Activated naive CD8-positive, alpha-beta T cell treated with anti-CD3 and anti-CD28 coated beads, Interleukin-2, amount 50 U/mL, for 24 hours (primary cell): Measurements from ENCODE around the gene AIRE.

Experiments used
- ATAC-seq: fragments of 150-1000 bp; cut with Tn5 transposase; one replicate; pipeline ENCODE4 v1.10.0; 2021
- DNase-seq: peaks from one replicate; pipeline ENCODE4 v3.0.0; 2021
- H3K27ac Mint-ChIP-seq: one replicate; pipeline ENCODE4 v1.8.0; 2021; ENCODE audit warnings: mild to moderate bottlenecking, mixed read lengths
- H3K27me3 Mint-ChIP-seq: one replicate; pipeline ENCODE4 v1.8.0; 2021; ENCODE audit warnings: mixed read lengths
- H3K36me3 Mint-ChIP-seq: one replicate; pipeline ENCODE4 v1.8.0; 2021; ENCODE audit warnings: low read depth, mixed read lengths
- H3K4me1 Mint-ChIP-seq: one replicate; pipeline ENCODE4 v1.8.0; 2021; ENCODE audit warnings: mixed read lengths
- H3K4me3 Mint-ChIP-seq: one replicate; pipeline ENCODE4 v1.8.0; 2021; ENCODE audit warnings: mild to moderate bottlenecking, moderate library complexity, mixed read lengths
- H3K9me3 Mint-ChIP-seq: one replicate; pipeline ENCODE4 v1.8.0; 2021; ENCODE audit warnings: mixed read lengths

The AIRE gene

DNA sequence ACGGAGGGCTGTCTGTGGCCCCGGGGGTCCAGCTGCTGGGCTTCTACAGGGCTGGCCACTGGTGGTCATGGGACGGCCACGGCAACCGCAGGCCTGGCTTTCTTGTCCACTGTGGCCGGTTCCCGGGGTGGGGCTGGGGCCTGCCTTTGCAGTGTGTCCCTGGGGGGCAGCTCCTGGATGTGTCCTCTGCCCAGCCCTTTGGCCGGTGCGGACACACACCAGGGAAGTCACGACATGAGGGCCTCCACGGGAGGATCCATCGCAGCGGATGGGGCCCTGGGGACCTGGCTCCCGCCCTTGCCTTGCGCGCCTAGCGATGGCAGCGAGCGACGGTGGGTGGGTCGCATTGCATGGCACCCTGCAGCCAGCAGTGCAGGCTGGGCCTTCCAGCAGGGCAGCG is 32.2 kb downstream of the AIRE start:
- Mint-ChIP-seq H3K4me3 (no peak overlapping the region), H3K27me3 (no peaks in the 10 kb centered on the region), H3K27ac (no peak overlapping the region), H3K9me3 (no peaks in the 10 kb centered on the region), H3K4me1 (no peaks in the 10 kb centered on the region), H3K36me3 (peaks cover 3% of the 10 kb centered on the region)
- no peak for ATAC-seq
- DNase-seq: no peak

DNA sequence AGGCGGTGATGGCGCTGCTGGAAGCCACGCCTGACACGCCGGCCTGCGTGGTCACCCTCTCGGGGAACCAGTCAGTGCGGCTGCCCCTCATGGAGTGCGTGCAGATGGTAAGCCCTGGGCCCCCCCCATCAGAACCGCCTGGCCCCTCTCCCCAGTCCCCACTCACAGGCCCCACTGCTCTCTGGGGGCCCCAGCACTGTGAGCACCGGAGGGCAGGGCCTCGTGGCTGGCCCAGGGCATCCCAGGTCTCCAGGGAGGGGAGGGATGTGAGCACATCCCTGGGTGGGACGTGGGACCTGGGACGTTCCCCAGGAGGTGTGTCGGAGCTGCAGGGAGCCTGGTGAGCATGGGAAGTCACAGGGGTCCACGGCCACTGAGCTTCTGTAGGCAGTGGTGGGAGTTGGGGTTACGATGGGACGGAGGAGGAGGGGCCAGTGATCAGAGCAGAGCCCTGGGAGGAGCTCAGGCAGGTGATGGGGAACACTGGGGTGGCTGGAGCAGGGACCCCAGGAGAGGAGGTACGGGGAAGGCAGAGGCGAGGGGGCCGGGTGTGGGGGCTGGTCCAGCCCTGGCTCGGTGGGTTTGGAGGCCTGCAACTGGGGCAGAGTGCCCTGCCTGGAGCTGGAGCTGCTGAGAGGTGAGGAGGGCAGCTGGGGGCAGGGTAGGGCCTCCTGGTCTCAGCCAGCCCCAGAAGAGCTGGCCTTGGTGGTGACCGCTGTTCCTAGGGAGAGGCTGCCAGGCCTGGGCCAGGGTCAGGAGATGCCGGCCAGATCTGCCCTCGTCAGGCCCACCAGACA is 33.0 kb downstream of the AIRE start:
- H3K27ac Mint-ChIP-seq: no peak overlapping the region
- DNase-seq: no peak
- H3K9me3 Mint-ChIP-seq: no peaks in the 10 kb centered on the region
- no peak for ATAC-seq
- peaks cover 6% of the 10 kb centered on the region for H3K36me3 Mint-ChIP-seq
- H3K4me1 Mint-ChIP-seq: no peaks in the 10 kb centered on the region
- H3K27me3 Mint-ChIP-seq: no peaks in the 10 kb centered on the region
- no peak overlapping the region for H3K4me3 Mint-ChIP-seq

GRCh38 chr21:44319407-44320065 is 33.9 kb downstream of the AIRE start:
- DNase-seq (no peak), ATAC-seq (no peak)
- Mint-ChIP-seq H3K9me3 (no peaks in the 10 kb centered on the region), H3K27me3 (no peaks in the 10 kb centered on the region), H3K27ac (no peak overlapping the region), H3K4me1 (no peaks in the 10 kb centered on the region), H3K4me3 (no peak overlapping the region), H3K36me3 (peaks cover 6% of the 10 kb centered on the region)

DNA sequence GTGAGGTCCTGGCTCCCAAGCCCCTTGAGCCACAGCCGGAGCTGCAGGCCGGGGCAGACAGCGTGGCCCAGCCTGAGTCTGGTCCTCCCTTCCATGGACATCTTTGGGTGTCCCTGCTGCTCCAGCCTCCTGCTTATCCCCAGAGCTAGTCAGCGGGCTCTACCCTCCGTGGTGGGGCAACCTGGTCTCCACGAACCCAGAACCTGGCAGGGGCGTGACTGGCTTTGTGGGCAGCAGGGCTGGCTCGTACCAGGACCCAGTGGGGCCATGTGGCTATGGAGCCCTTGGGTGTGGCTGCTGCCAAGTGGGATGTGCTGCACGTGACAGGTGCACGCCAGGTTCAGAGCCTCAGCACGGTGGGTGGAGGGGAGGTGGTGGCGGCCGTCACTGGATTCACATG is 35.2 kb downstream of the AIRE start:
- Mint-ChIP-seq H3K4me3 (no peak overlapping the region), H3K27me3 (no peaks in the 10 kb centered on the region), H3K4me1 (no peaks in the 10 kb centered on the region), H3K9me3 (no peaks in the 10 kb centered on the region), H3K36me3 (peaks cover 6% of the 10 kb centered on the region), H3K27ac (no peak overlapping the region)
- ATAC-seq (no peak), DNase-seq (no peak)

GRCh38 chr21:44321846-44322450 is 36.3 kb downstream of the AIRE start:
- peaks cover 3% of the 10 kb centered on the region for H3K36me3 Mint-ChIP-seq
- H3K27ac Mint-ChIP-seq: no peak overlapping the region
- H3K9me3 Mint-ChIP-seq: no peaks in the 10 kb centered on the region

GRCh38 chr21:44322621-44323325 is 37.1 kb downstream of the AIRE start:
- Mint-ChIP-seq H3K27ac (no peak overlapping the region), H3K4me3 (no peak overlapping the region), H3K36me3 (peaks cover 3% of the 10 kb centered on the region), H3K9me3 (no peaks in the 10 kb centered on the region), H3K4me1 (no peaks in the 10 kb centered on the region), H3K27me3 (no peaks in the 10 kb centered on the region)
- DNase-seq (no peak), ATAC-seq (no peak)

More at GRCh38 chr21:44321846-44322450, 36.3 kb downstream of the AIRE start:
- no peak overlapping the region for H3K4me3 Mint-ChIP-seq
- ATAC-seq: no peak
- H3K27me3 Mint-ChIP-seq: no peaks in the 10 kb centered on the region
- no peak for DNase-seq
- H3K4me1 Mint-ChIP-seq: no peaks in the 10 kb centered on the region

GRCh38 chr21:44323591-44323990 is 37.9 kb downstream of the AIRE start:
- no peak overlapping the region for H3K4me3 Mint-ChIP-seq
- H3K27ac Mint-ChIP-seq: no peak overlapping the region
- no peaks in the 10 kb centered on the region for H3K9me3 Mint-ChIP-seq

GRCh38 chr21:44324106-44324853 is 38.6 kb downstream of the AIRE start:
- no peaks in the 10 kb centered on the region for H3K27me3 Mint-ChIP-seq

More at GRCh38 chr21:44323591-44323990, 37.9 kb downstream of the AIRE start:
- Mint-ChIP-seq H3K27me3 (no peaks in the 10 kb centered on the region), H3K36me3 (peaks cover 3% of the 10 kb centered on the region), H3K4me1 (no peaks in the 10 kb centered on the region)
- ATAC-seq (no peak), DNase-seq (no peak)

GRCh38 chr21:44324854-44325107 is 39.1 kb downstream of the AIRE start:
- H3K27me3 Mint-ChIP-seq: no peaks in the 10 kb centered on the region
- no peak for ATAC-seq

More at GRCh38 chr21:44324106-44324853, 38.6 kb downstream of the AIRE start:
- no peaks in the 10 kb centered on the region for H3K9me3 Mint-ChIP-seq
- no peak for DNase-seq
- peaks cover 3% of the 10 kb centered on the region for H3K36me3 Mint-ChIP-seq
- no peak for ATAC-seq
- H3K4me3 Mint-ChIP-seq: no peak overlapping the region
- H3K4me1 Mint-ChIP-seq: no peaks in the 10 kb centered on the region
- H3K27ac Mint-ChIP-seq: no peak overlapping the region

GRCh38 chr21:44325386-44326271 is 40.0 kb downstream of the AIRE start:
- Mint-ChIP-seq H3K9me3 (no peaks in the 10 kb centered on the region), H3K4me1 (no peaks in the 10 kb centered on the region), H3K36me3 (peaks cover 3% of the 10 kb centered on the region), H3K4me3 (no peak overlapping the region), H3K27me3 (no peaks in the 10 kb centered on the region), H3K27ac (no peak overlapping the region)
- no peak for DNase-seq
- no peak for ATAC-seq

More at GRCh38 chr21:44324854-44325107, 39.1 kb downstream of the AIRE start:
- Mint-ChIP-seq H3K36me3 (peaks cover 3% of the 10 kb centered on the region), H3K4me3 (no peak overlapping the region), H3K9me3 (no peaks in the 10 kb centered on the region), H3K27ac (no peak overlapping the region), H3K4me1 (no peaks in the 10 kb centered on the region)
- DNase-seq: no peak

GRCh38 chr21:44326272-44326647 is 40.6 kb downstream of the AIRE start:
- Mint-ChIP-seq H3K36me3 (peaks cover 3% of the 10 kb centered on the region), H3K27ac (no peak overlapping the region)

DNA sequence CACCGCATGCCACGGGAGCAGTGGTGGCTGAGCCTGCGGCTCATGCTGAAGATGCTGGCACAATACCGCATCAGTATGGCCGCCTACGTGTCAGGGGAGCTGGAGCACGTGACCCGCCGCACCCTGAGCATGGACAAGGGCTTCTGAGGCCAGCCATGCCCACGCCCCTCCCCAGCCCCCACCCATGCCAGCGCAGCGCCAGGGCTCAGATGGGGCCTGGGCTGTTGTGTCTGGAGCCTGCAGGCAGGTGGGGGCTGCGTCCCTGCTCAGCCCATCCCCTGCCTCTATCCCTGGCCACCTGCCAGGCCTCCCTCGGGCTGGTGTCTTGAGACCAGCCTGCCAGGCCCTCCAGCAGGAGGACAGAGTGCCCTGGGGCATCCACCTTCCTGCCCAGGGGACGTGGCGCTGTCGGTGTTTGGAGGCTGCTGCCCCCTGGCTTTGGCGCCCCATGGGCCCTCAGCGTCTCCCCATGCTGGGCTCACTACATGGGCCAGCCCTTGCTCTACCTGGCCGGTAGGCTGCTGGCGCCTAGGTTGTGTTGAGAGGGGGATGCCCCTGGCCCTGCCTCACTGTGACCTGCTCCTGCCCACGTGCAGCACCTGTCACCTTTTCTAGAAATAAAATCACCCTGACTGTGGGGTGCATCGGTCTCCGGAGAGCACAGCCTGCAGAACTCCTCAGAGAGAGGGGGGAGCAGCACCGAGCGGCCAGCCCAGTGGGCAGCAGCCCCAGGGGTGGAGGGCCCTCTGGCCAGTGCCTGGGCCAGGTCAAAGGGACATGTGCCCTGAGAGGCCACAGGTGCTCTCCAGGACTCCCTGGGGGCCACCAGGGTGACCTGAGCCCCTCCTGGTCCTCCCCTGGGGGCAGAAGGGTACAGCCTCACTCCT is 41.3 kb downstream of the AIRE start:
- ATAC-seq (no peak), DNase-seq (no peak)
- H3K4me3 Mint-ChIP-seq: no peak overlapping the region
- no peaks in the 10 kb centered on the region for H3K27me3 Mint-ChIP-seq
- no peak overlapping the region for H3K27ac Mint-ChIP-seq
- peaks cover 5% of the 10 kb centered on the region for H3K36me3 Mint-ChIP-seq
- no peaks in the 10 kb centered on the region for H3K9me3 Mint-ChIP-seq
- no peaks in the 10 kb centered on the region for H3K4me1 Mint-ChIP-seq

More at GRCh38 chr21:44326272-44326647, 40.6 kb downstream of the AIRE start:
- ATAC-seq (no peak), DNase-seq (no peak)
- Mint-ChIP-seq H3K27me3 (no peaks in the 10 kb centered on the region), H3K4me1 (no peaks in the 10 kb centered on the region), H3K4me3 (no peak overlapping the region), H3K9me3 (no peaks in the 10 kb centered on the region)

- Mint-ChIP-seq H3K4me1 (no peaks in the 10 kb centered on the region), H3K4me3 (no peak overlapping the region), H3K36me3 (peaks cover 6% of the 10 kb centered on the region), H3K9me3 (no peaks in the 10 kb centered on the region), H3K27me3 (no peaks in the 10 kb centered on the region), H3K27ac (no peak overlapping the region)
- no peak for DNase-seq
- no peak for ATAC-seq
These were observed 41.9 kb downstream of the AIRE start for GRCh38 chr21:44327603-44327974.
